Measurements from ENCODE around the gene CDC42BPG. TPM values are rescaled to one million over a fixed set of nuclear protein-coding genes. Genes with fewer than 3 reads are reported as not detected.

Gene CDC42BPG
- total and polyA plus RNA-seq, 8 donors: 9.7 to 23.8 (median 13.2) TPM

DNA sequence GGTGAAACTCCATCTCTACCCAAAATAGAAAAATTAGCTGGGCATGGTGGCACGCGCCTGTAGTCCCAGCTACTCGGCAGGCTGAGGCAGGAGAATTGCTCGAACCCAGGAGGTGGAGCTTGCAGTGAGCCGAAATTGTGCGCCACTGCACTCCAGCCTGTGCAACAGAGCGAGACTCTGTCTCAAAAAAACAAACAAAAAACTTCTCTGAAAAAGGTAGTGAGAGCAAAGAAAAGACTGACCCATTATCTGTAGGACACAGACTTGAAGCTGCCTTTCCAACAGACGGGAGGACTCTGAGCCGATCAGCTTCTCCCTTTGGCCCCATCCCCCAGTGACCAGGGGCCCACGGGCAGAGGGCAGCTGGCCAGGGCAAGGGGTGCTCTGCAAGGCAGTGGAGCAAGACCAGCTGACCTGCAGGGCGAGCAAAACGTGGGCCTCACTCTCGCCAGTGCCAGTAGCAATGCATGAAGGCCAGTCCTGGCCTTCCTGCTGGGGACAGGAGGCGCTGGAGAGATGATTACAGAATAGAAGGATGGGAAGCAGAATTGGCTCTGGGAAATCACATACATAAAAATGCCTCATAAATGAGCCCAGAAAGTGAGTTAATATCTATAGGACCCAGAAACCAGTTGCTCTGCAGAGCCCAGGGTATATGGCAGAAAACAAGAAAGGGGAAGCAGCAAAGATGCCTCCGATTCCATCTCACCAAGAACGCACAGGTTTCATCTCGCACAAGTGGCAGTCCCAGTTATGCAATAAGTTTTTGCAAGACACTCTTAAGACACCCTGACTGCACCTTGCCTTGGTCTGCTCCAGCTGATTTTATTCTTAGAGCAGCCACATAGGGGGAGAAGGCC is 31.1 kb upstream of the CDC42BPG start:
- H3K4me1 ChIP-seq: peaks cover 4 to 22% (median 18%) of the 10 kb centered on the region in 3 donors
- no peak for ATAC-seq

DNA sequence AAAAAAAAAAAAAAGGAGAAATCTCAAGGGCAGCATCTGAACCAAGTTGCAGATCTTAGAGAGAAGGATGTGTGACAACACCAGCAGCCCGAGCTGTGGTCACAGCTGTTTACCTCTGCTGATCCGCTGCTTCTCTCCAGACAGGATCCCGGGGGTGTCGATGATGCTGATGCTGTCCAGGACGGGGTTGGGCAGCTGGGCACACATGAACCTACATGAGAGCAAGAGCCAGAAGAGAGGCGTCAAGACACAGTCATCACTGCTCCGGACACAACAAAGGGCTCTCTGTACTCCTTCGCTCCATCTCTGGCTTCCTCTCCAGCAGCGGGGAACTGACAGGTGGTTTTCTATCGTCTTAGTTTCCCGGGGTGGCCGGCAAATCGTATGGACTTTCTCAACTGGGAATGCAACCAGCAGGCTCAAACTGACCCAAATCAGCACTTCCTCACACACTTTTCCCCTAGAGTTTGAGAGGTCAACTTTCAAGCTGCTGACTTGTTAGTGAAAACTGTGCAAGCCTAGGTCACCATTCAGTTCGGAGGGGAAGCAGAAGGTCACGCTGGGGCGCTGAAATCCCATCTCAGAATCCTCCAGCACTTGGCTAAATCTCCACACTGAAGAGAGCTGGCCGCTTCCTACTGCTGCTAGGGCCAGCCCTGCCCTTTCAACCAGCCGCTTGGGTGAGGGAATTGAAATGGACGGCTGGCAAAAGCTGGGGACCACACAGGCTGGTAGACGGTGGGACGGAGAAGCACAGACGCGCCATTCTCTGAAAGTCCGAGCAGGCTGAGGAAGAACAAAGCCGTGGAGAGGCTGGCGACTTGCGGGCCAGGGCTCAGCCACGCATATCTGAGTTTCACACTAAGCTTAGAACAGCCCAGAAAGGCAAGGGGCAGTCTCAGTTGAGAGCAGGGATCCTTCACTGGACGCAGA is 30.1 kb upstream of the CDC42BPG start:
- H3K27me3 ChIP-seq: no peaks in the 10 kb centered on the region
- TF ChIP-seq CTCF (IDR thresholded peaks at IDR 0.05): no peak
- intact Hi-C loops (cut with DNase I): no loop called here
- DNase-seq (no peak), ATAC-seq (no peak), FAIRE-seq (no peak)
- peaks cover 0 to 9% (median 0%) of the 10 kb centered on the region in 3 donors for H3K36me3 ChIP-seq
- no peaks in the 10 kb centered on the region for H3K9me3 ChIP-seq
- WGBS, 2 donors: 89 to 91% methylated on average over 29 of the region's 29 CpGs
- no peak overlapping the region for H3K4me3 ChIP-seq
- H3K27ac ChIP-seq: no peak overlapping the region
- H3K4me1 ChIP-seq: peaks cover 4 to 20% (median 16%) of the 10 kb centered on the region in 3 donors

More for the DNA sequence above, 31.1 kb upstream of the CDC42BPG start:
- no peaks in the 10 kb centered on the region for H3K9me3 ChIP-seq
- DNase-seq (no peak), FAIRE-seq (no peak)
- no peaks in the 10 kb centered on the region for H3K27me3 ChIP-seq
- TF ChIP-seq CTCF (IDR thresholded peaks at IDR 0.05): no peak
- WGBS, 2 donors: 83 to 84% methylated on average over 17 of the region's 17 CpGs
- intact Hi-C loops (cut with DNase I): no loop called here
- peaks cover 0 to 9% (median 0%) of the 10 kb centered on the region in 3 donors for H3K36me3 ChIP-seq
- H3K27ac ChIP-seq: peak overlapping the region in 1 of 4 donors; percentile 1
- H3K4me3 ChIP-seq: peak overlapping the region in 1 of 4 donors; percentile 97

DNA sequence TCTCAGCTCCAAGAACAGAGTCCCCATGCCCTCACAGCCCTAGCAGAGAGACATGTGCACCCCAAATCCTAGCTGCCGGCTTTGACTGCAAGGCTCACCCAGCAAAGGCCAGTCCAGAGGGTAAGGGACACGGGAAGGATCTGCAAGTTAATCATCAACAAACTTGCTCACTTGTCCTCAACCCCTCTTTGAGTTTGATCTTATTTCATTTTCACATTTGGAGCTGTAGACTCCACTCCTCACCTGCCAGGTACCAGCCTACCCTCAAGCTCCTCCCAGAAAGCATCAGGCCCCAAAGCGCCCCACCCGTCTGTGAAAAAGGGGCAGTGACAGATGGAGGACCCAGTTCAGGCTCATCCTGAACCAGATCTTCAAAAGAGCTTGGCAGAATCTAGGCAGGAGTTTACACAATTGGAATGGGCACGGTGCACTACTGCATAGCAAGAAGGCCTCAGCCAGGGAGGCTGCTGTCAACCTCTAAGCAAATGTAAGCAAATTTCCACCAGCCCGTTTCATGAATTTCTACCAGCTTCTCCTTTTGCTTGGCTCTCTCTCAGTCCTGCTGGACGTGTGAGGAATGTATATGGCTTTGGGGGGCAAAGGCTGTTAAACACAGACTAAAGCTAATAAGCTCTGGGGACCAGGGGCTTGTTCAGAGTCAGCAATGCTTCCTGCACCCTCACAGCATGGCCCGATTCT is 28.5 kb upstream of the CDC42BPG start:
- Histone ChIP-seq H3K4me3 (no peak overlapping the region), H3K27me3 (no peaks in the 10 kb centered on the region), H3K4me1 (peaks cover 4 to 19% (median 12%) of the 10 kb centered on the region in 3 donors), H3K36me3 (peaks cover 0 to 9% (median 0%) of the 10 kb centered on the region in 3 donors), H3K27ac (no peak overlapping the region), H3K9me3 (no peaks in the 10 kb centered on the region)
- intact Hi-C loops (cut with DNase I): no loop called here
- TF ChIP-seq CTCF (IDR thresholded peaks at IDR 0.05): no peak
- FAIRE-seq (no peak), ATAC-seq (no peak), DNase-seq (no peak)
- 78 to 79% methylated on average over 8 of the region's 8 CpGs for WGBS, 2 donors

GRCh38 chr11:64871492-64871891 is 27.0 kb upstream of the CDC42BPG start:
- H3K4me3 ChIP-seq: no peak overlapping the region
- H3K9me3 ChIP-seq: no peaks in the 10 kb centered on the region
- peak overlapping the region in 1 of 4 donors; percentile 24 for H3K27ac ChIP-seq
- 69 to 84% methylated on average over 3 of the region's 3 CpGs for WGBS, 2 donors
- TF ChIP-seq CTCF (IDR thresholded peaks at IDR 0.05): no peak
- H3K4me1 ChIP-seq: peaks cover 4 to 9% (median 8%) of the 10 kb centered on the region in 3 donors
- FAIRE-seq (no peak), ATAC-seq (no peak), DNase-seq (no peak)
- H3K36me3 ChIP-seq: peaks cover 0 to 9% (median 0%) of the 10 kb centered on the region in 3 donors
- H3K27me3 ChIP-seq: no peaks in the 10 kb centered on the region
- intact Hi-C loops (cut with DNase I): no loop called here
